ENCODE data around the gene PTPRF. TPM values are rescaled to one million over a fixed set of nuclear protein-coding genes. Genes with fewer than 3 reads are reported as not detected.

PTPRF gene
- total and polyA plus RNA-seq, 10 donors, result 2.7 to 25.0 (median 10.8) TPM

- 86 to 97% (median 93%) methylated on average over 14 to 22 of the region's 22 CpGs for WGBS, 5 donors
- intact Hi-C loops (cut with DNase I; ENCODE audit: low total_unique reads), result no loop called here
- no peak overlapping the region for H3K4me3 ChIP-seq
- no peak for DNase-seq
- peaks cover 0 to 38% (median 2%) of the 10 kb centered on the region in 6 donors for H3K36me3 ChIP-seq
- no peaks in the 10 kb centered on the region for H3K9me3 ChIP-seq
- H3K27me3 ChIP-seq (replicated peaks in 1 of 7), result no peaks in the 10 kb centered on the region
- no peak overlapping the region for H3K27ac ChIP-seq
- no peaks in the 10 kb centered on the region for H3K4me1 ChIP-seq
- no peak for TF ChIP-seq POLR2AphosphoS5 (IDR thresholded peaks at IDR 0.05)
- TF ChIP-seq POLR2A (IDR thresholded peaks at IDR 0.05), result no peak
- TF ChIP-seq CTCF (IDR thresholded peaks at IDR 0.05 in 8 of 11, conservative IDR thresholded peaks at IDR 0.05 in 3 of 11), result no peak
These were observed 88.0 kb downstream of the PTPRF start for GRCh38 chr1:43618521-43619313.

GRCh38 chr1:43619314-43619790 lies 88.7 kb downstream of the PTPRF start:
- H3K27me3 ChIP-seq (replicated peaks in 1 of 7), result no peaks in the 10 kb centered on the region
- intact Hi-C loops (cut with DNase I; ENCODE audit: low total_unique reads), result no loop called here
- H3K36me3 ChIP-seq, result peaks cover 0 to 33% (median 2%) of the 10 kb centered on the region in 6 donors
- H3K4me3 ChIP-seq, result no peak overlapping the region
- no peak for TF ChIP-seq POLR2A (IDR thresholded peaks at IDR 0.05)
- TF ChIP-seq CTCF (IDR thresholded peaks at IDR 0.05 in 8 of 11, conservative IDR thresholded peaks at IDR 0.05 in 3 of 11), result no peak
- H3K27ac ChIP-seq, result no peak overlapping the region
- no peaks in the 10 kb centered on the region for H3K9me3 ChIP-seq
- WGBS, 5 donors, result 93 to 96% (median 95%) methylated on average over 18 to 21 of the region's 21 CpGs
- no peaks in the 10 kb centered on the region for H3K4me1 ChIP-seq
- no peak for DNase-seq

- DNase-seq, result peak; percentile 29
- no peak overlapping the region for H3K4me3 ChIP-seq
- H3K27me3 ChIP-seq (replicated peaks in 1 of 7), result no peaks in the 10 kb centered on the region
- TF ChIP-seq CTCF (IDR thresholded peaks at IDR 0.05 in 8 of 11, conservative IDR thresholded peaks at IDR 0.05 in 3 of 11), result no peak
- TF ChIP-seq POLR2A (IDR thresholded peaks at IDR 0.05), result no peak
- TF ChIP-seq POLR2AphosphoS5 (IDR thresholded peaks at IDR 0.05), result no peak
- no peak overlapping the region for H3K27ac ChIP-seq
- intact Hi-C loops (cut with DNase I; ENCODE audit: low total_unique reads), result no loop called here
- H3K4me1 ChIP-seq, result no peaks in the 10 kb centered on the region
- WGBS, 5 donors, result 83 to 94% (median 92%) methylated on average over 13 to 22 of the region's 22 CpGs
- peaks cover 0 to 33% (median 2%) of the 10 kb centered on the region in 6 donors for H3K36me3 ChIP-seq
- no peaks in the 10 kb centered on the region for H3K9me3 ChIP-seq
These were observed 89.6 kb downstream of the PTPRF start for GRCh38 chr1:43619996-43620920.

All from spleen (tissue), 11 donors.